Jurkat, Clone E6-1 (cell line): ENCODE results near the gene APCDD1L.

Experiments used
- DNase-seq: peaks from one replicate; pipeline ENCODE4 v3.0.0-alpha.2; 2011; ENCODE audit warnings: low read depth, low spot score
- H3K4me3 ChIP-seq: 2 replicates; pipeline ENCODE4 v1.5.1; 2011; ENCODE audit warnings: mild to moderate bottlenecking, low read length, control low read depth, moderate library complexity

The APCDD1L gene

GRCh38 chr20:58496429-58496769 is 18.8 kb downstream of the APCDD1L start:
- no peak for DNase-seq
- H3K4me3 ChIP-seq = no peak overlapping the region

- no peak for DNase-seq
- no peak overlapping the region for H3K4me3 ChIP-seq
These were observed 19.4 kb downstream of the APCDD1L start for GRCh38 chr20:58495623-58496428.

GRCh38 chr20:58494923-58495622 is 20.1 kb downstream of the APCDD1L start:
- no peak overlapping the region for H3K4me3 ChIP-seq
- no peak for DNase-seq

- no peak overlapping the region for H3K4me3 ChIP-seq
- DNase-seq = no peak
These were observed 22.2 kb downstream of the APCDD1L start for GRCh38 chr20:58492795-58493524.

GRCh38 chr20:58492074-58492718 is 23.0 kb downstream of the APCDD1L start:
- no peak for DNase-seq

GRCh38 chr20:58486207-58486606 is 29.0 kb downstream of the APCDD1L start:
- no peak for DNase-seq
- H3K4me3 ChIP-seq = no peak overlapping the region

More at GRCh38 chr20:58492074-58492718, 23.0 kb downstream of the APCDD1L start:
- no peak overlapping the region for H3K4me3 ChIP-seq

GRCh38 chr20:58485393-58485792 is 29.8 kb downstream of the APCDD1L start:
- no peak overlapping the region for H3K4me3 ChIP-seq

GRCh38 chr20:58483470-58483869 is 31.7 kb downstream of the APCDD1L start:
- DNase-seq = no peak
- no peak overlapping the region for H3K4me3 ChIP-seq

More at GRCh38 chr20:58485393-58485792, 29.8 kb downstream of the APCDD1L start:
- no peak for DNase-seq

- no peak for DNase-seq
- no peak overlapping the region for H3K4me3 ChIP-seq
These were observed 32.1 kb downstream of the APCDD1L start for GRCh38 chr20:58483051-58483450.

- no peak overlapping the region for H3K4me3 ChIP-seq
- no peak for DNase-seq
These were observed 32.8 kb downstream of the APCDD1L start for GRCh38 chr20:58482416-58482815.

GRCh38 chr20:58481481-58482021 is 33.6 kb downstream of the APCDD1L start:
- no peak for DNase-seq
- no peak overlapping the region for H3K4me3 ChIP-seq

- DNase-seq = no peak
- no peak overlapping the region for H3K4me3 ChIP-seq
These were observed 34.5 kb downstream of the APCDD1L start for GRCh38 chr20:58480551-58481336.

- no peak for DNase-seq
- no peak overlapping the region for H3K4me3 ChIP-seq
These were observed 35.3 kb downstream of the APCDD1L start for GRCh38 chr20:58479726-58480440.

- no peak overlapping the region for H3K4me3 ChIP-seq
- DNase-seq = no peak
These were observed 36.9 kb downstream of the APCDD1L start for GRCh38 chr20:58478141-58478805.

GRCh38 chr20:58475466-58475865 is 39.7 kb downstream of the APCDD1L start:
- DNase-seq = no peak
- H3K4me3 ChIP-seq = no peak overlapping the region

GRCh38 chr20:58473453-58474425 is 41.5 kb downstream of the APCDD1L start:
- H3K4me3 ChIP-seq = no peak overlapping the region
- DNase-seq = no peak
